ENCODE data around the gene KLHDC10.

DNA sequence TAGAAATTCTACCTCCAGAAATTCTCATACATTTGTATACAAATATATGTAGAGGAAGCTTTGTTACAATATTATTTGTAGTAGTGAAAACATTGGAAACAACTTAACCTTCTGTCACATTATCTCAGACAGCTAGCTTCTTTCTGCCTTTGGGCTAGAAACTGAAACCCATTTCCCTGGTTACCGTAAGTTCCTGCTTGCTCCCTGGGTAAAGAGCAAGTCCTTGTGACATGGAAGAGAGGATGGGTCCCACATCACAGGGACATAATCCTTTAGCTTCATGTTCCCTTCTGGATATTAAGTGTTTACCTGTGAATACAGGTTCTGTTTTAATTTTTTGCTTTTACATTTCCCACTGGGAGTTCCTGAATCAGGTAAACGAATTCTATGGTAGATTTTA lies 41.8 kb downstream of the KLHDC10 start:
- TF ChIP-seq, protein P1, sequence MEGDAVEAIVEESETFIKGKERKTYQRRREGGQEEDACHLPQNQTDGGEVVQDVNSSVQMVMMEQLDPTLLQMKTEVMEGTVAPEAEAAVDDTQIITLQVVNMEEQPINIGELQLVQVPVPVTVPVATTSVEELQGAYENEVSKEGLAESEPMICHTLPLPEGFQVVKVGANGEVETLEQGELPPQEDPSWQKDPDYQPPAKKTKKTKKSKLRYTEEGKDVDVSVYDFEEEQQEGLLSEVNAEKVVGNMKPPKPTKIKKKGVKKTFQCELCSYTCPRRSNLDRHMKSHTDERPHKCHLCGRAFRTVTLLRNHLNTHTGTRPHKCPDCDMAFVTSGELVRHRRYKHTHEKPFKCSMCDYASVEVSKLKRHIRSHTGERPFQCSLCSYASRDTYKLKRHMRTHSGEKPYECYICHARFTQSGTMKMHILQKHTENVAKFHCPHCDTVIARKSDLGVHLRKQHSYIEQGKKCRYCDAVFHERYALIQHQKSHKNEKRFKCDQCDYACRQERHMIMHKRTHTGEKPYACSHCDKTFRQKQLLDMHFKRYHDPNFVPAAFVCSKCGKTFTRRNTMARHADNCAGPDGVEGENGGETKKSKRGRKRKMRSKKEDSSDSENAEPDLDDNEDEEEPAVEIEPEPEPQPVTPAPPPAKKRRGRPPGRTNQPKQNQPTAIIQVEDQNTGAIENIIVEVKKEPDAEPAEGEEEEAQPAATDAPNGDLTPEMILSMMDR (IDR thresholded peaks at IDR 0.05; ENCODE audit: poor library complexity), result no peak
- TF ChIP-seq EZH2phosphoT487 (IDR thresholded peaks at IDR 0.05; ENCODE audit: low read depth, severe bottlenecking, unreplicated experiment), result no peak
